DMS114 treated with DMSO at 0.1 percent for 48 hours (cell line): ENCODE results near the gene EPYC.

Experiments
- DNase-seq: peaks from one replicate; lab custom pipeline; 2025; ENCODE audit not compliant: unreplicated experiment; lab: John Stamatoyannopoulos, UW

EPYC gene

DNA sequence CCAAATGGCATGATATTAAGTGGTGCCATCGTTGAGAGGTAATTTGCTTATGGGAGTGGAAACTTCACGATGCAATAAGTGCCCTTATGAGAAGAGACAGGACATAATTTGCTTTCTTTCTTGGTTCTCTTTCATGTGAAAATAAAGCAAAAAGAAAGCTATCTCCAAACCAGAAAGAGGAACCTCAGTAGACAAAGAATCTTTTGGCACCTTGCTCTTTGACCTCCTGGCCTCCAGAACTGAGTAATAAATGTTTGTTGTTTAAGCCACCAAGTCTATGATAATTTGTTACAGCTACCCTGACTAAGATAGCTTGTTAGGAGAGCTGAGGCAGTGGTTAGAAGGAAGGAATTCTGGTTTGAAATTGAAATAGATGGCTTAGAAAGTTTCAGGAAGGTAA, 89.4 kb downstream of the EPYC start:
- no peak for DNase-seq
